ENCODE results near the gene CLCN2.

The CLCN2 gene

DNA sequence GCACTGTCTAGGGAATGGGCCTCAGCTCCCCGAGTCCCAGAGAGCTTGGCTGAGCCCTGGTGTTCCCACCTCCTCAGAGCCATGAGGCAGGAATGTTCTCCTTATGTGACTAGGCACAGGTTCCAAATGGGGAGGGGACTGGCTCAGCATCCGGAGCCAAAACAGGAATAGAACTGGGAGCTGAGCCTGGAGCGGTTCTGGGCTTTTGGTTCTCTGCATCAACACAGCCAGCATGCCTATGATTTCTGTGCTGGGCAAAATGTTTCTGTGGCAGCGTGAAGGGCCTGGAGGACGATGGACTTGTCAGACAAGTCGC is 24.0 kb downstream of the CLCN2 start, which contains the start of gene FAM131A:
Gene FAM131A (plus strand): TSS at position 202 of the 316 bp plus-strand sequence. CDS start 31 bp downstream, at position 233.
- peaks cover 29 to 42% (median 40%) of the 10 kb centered on the region in 3 donors for H3K36me3 ChIP-seq
- DNase-seq: peak; percentile 86 to 95
- peaks cover 0 to 39% (median 27%) of the 10 kb centered on the region in 4 donors for H3K4me1 ChIP-seq
- no peaks in the 10 kb centered on the region for H3K9me3 ChIP-seq
- intact Hi-C loops (cut with DNase I; ENCODE audit: low total_unique reads): loop anchor here (2.0 kb wide), 1 partner anchor 25 kb away; no protein-coding TSS in a partner anchor
- no peaks in the 10 kb centered on the region for H3K27me3 ChIP-seq
- H3K27ac ChIP-seq: peak within 1 kb of the TSS; percentile 97 to 98
- H3K4me3 ChIP-seq: peak within 1 kb of the TSS; percentile 90 to 94
- peak in 1 of 2 experiments; percentile 28 for TF ChIP-seq CTCF (IDR thresholded peaks at IDR 0.05)

DNA sequence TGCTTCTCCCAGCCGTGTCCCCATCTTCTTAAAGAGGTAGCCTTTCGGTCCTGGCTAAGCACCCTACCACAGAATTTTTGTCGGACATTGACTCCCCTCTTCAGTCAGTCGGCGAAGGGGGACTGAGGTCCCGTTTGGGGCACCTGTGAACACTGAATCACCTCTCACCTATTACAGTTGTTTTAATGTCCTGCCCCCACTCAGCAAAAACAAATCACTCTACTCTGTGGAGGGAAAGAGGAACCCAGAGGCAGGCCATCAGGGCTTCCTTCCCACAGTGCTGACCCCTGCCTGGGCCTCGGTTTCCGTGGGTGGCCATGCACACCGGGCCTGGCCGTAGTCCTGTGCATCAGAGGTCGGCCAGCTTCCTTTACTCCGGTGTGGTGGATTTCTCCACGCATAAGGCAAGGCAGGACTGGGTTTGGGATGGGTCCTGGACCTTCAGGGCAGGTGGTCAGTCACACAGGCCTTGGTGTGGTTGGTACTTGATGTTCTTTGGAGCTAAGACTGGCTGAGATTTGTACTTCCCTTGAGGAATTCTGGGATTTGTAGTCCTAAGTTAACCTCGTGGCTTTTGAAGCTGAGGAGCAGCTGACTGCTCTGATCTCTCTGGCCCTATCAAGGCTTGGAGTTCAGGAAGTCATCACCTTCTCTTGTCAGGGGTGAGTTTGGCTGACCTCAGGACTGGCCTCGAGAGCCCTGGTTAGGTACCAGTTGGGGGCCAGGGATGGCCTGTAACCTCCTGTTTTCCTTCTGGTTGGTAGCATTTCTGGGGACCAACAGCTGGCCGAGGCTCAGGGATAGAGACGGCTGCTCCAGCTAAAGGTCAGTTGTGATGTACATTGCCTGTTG is 24.6 kb downstream of the CLCN2 start:
- Histone ChIP-seq H3K4me1 (peaks cover 0 to 39% (median 27%) of the 10 kb centered on the region in 4 donors), H3K9me3 (no peaks in the 10 kb centered on the region), H3K36me3 (peaks cover 29 to 42% (median 40%) of the 10 kb centered on the region in 3 donors), H3K27me3 (no peaks in the 10 kb centered on the region), H3K27ac (peak overlapping the region; percentile 97 to 98), H3K4me3 (peak overlapping the region; percentile 90 to 94)
- no peak for TF ChIP-seq CTCF (IDR thresholded peaks at IDR 0.05)
- intact Hi-C loops (cut with DNase I; ENCODE audit: low total_unique reads): loop anchor here (1.0 to 2.0 kb wide), 2 partner anchors 21 to 26 kb away; no protein-coding TSS in a partner anchor
- DNase-seq: peak; percentile 35 to 77

- H3K36me3 ChIP-seq: peaks cover 32 to 44% (median 44%) of the 10 kb centered on the region in 3 donors
- H3K27me3 ChIP-seq: no peaks in the 10 kb centered on the region
- H3K9me3 ChIP-seq: no peaks in the 10 kb centered on the region
- peak; percentile 79 to 92 for DNase-seq
- peak overlapping the region; percentile 97 to 98 for H3K27ac ChIP-seq
- intact Hi-C loops (cut with DNase I; ENCODE audit: low total_unique reads): loop anchor here (1.0 to 2.0 kb wide), 2 partner anchors 21 to 27 kb away; no protein-coding TSS in a partner anchor
- TF ChIP-seq CTCF (IDR thresholded peaks at IDR 0.05): no peak
- H3K4me1 ChIP-seq: peaks cover 0 to 39% (median 27%) of the 10 kb centered on the region in 4 donors
- peak overlapping the region; percentile 90 to 94 for H3K4me3 ChIP-seq
Observed at GRCh38 chr3:184335661-184336546, 25.5 kb downstream of the CLCN2 start.

GRCh38 chr3:184335291-184335660 is 26.1 kb downstream of the CLCN2 start:
- DNase-seq: no peak
- intact Hi-C loops (cut with DNase I; ENCODE audit: low total_unique reads): no loop called here
- Histone ChIP-seq H3K9me3 (no peaks in the 10 kb centered on the region), H3K36me3 (peaks cover 39 to 50% (median 49%) of the 10 kb centered on the region in 3 donors), H3K4me3 (peak overlapping the region; percentile 90 to 94), H3K27me3 (no peaks in the 10 kb centered on the region), H3K4me1 (peaks cover 0 to 39% (median 27%) of the 10 kb centered on the region in 4 donors), H3K27ac (peak overlapping the region; percentile 97 to 98)
- TF ChIP-seq CTCF (IDR thresholded peaks at IDR 0.05): no peak

DNA sequence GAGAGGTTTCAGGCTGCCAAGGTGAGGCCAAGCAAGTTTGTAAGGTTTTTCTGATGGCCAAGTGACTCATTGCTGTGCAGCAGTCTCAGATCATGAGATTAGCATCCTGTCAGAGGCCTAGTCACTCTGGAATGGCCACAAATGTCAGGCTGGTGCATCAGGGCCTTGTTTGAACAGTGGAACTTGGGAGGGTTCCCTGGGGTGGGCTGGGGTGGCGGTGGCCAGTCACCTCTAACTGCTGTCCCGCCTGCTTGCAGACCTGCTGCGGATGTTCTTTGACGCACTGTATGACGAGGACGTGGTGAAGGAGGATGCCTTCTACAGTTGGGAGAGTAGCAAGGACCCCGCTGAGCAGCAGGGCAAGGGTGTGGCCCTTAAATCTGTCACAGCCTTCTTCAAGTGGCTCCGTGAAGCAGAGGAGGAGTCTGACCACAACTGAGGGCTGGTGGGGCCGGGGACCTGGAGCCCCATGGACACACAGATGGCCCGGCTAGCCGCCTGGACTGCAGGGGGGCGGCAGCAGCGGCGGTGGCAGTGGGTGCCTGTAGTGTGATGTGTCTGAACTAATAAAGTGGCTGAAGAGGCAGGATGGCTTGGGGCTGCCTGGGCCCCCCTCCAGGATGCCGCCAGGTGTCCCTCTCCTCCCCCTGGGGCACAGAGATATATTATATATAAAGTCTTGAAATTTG is 26.8 kb downstream of the CLCN2 start:
- H3K4me1 ChIP-seq: peaks cover 0 to 35% (median 25%) of the 10 kb centered on the region in 4 donors
- H3K36me3 ChIP-seq: peaks cover 45 to 57% (median 56%) of the 10 kb centered on the region in 3 donors
- no peaks in the 10 kb centered on the region for H3K27me3 ChIP-seq
- no peak overlapping the region for H3K4me3 ChIP-seq
- no peaks in the 10 kb centered on the region for H3K9me3 ChIP-seq
- H3K27ac ChIP-seq: peak overlapping the region; percentile 97 to 98
- no peak for DNase-seq
- TF ChIP-seq CTCF (IDR thresholded peaks at IDR 0.05): no peak
- intact Hi-C loops (cut with DNase I; ENCODE audit: low total_unique reads): no loop called here
